RWPE2 (cell line): ENCODE measurements around the gene PTPRN2.
A peak's percentile ranks its signal among the peaks of the same experiment; 100 is the strongest.

Source experiments
- ATAC-seq: fragments of 200-7000 bp; cut with Tn5 transposase; 3 replicates; pipeline ENCODE4 v1.9.1; 2021; ENCODE audit warnings: low read depth
- DNase-seq: peaks from one replicate; pipeline ENCODE4 v3.0.0-alpha.2; 2020; ENCODE audit warnings: low spot score
- H3K27ac ChIP-seq: fragments of 450-650 bp; 2 replicates; pipeline ENCODE4 v1.5.1; 2017; ENCODE audit warnings: mild to moderate bottlenecking; ENCODE audit not compliant: poor library complexity, severe bottlenecking
- H3K27me3 ChIP-seq: fragments of 250-450 bp; sonication (Bioruptor Pico); 2 replicates; pipeline ENCODE4 v1.5.1; 2021; ENCODE audit warnings: mild to moderate bottlenecking, moderate library complexity; ENCODE audit not compliant: insufficient read depth, poor library complexity, severe bottlenecking
- H3K36me3 ChIP-seq: fragments of 250-450 bp; sonication (Bioruptor Pico); 2 replicates; pipeline ENCODE4 v1.5.1; 2020; ENCODE audit warnings: low read depth, mild to moderate bottlenecking, moderate library complexity
- H3K4me1 ChIP-seq: fragments of 250-450 bp; sonication (Bioruptor Pico); 2 replicates; pipeline ENCODE4 v1.5.1; 2021; ENCODE audit warnings: mild to moderate bottlenecking, moderate library complexity; ENCODE audit not compliant: insufficient read depth, poor library complexity, severe bottlenecking
- H3K4me3 ChIP-seq: fragments of 250-450 bp; sonication (Bioruptor Pico); 2 replicates; pipeline ENCODE4 v1.5.1; 2021; ENCODE audit warnings: mild to moderate bottlenecking, moderate library complexity; ENCODE audit not compliant: severe bottlenecking
- H3K9me3 ChIP-seq: fragments of 250-450 bp; sonication (Bioruptor Pico); 2 replicates; pipeline ENCODE4 v1.5.1; 2021; ENCODE audit warnings: mild to moderate bottlenecking, moderate library complexity; ENCODE audit not compliant: severe bottlenecking
- CTCF ChIP-seq: fragments of 450-650 bp; IDR thresholded peaks from one replicate; pipeline ENCODE4 v1.5.1; 2017; ENCODE audit warnings: mild to moderate bottlenecking, moderate library complexity; ENCODE audit not compliant: poor library complexity, severe bottlenecking

PTPRN2 gene

GRCh38 chr7:157529768-157530560, 1057.7 kb downstream of the PTPRN2 start:
- peaks cover 3% of the 10 kb centered on the region for H3K27me3 ChIP-seq
- H3K4me3 ChIP-seq: no peak overlapping the region
- no peaks in the 10 kb centered on the region for H3K36me3 ChIP-seq
- no peak overlapping the region for H3K27ac ChIP-seq
- H3K4me1 ChIP-seq: no peaks in the 10 kb centered on the region
- H3K9me3 ChIP-seq: peaks cover 4% of the 10 kb centered on the region
- ATAC-seq (no peak), DNase-seq (peak; percentile 23)
- TF ChIP-seq CTCF: no peak

GRCh38 chr7:157528785-157529341, 1058.8 kb downstream of the PTPRN2 start:
- H3K27me3 ChIP-seq: peaks cover 3% of the 10 kb centered on the region
- no peaks in the 10 kb centered on the region for H3K36me3 ChIP-seq
- H3K4me1 ChIP-seq: no peaks in the 10 kb centered on the region
- ATAC-seq (no peak), DNase-seq (peak; percentile 34)
- H3K9me3 ChIP-seq: peaks cover 4% of the 10 kb centered on the region
- no peak overlapping the region for H3K27ac ChIP-seq
- TF ChIP-seq CTCF: no peak
- H3K4me3 ChIP-seq: no peak overlapping the region

- Histone ChIP-seq H3K36me3 (no peaks in the 10 kb centered on the region), H3K9me3 (no peaks in the 10 kb centered on the region), H3K27ac (no peak overlapping the region), H3K4me1 (no peaks in the 10 kb centered on the region), H3K27me3 (peaks cover 3% of the 10 kb centered on the region), H3K4me3 (no peak overlapping the region)
- ATAC-seq: no peak
- DNase-seq: peak; percentile 43
- TF ChIP-seq CTCF: no peak
Measured at GRCh38 chr7:157527686-157528085, 1059.9 kb downstream of the PTPRN2 start.

- Histone ChIP-seq H3K36me3 (no peaks in the 10 kb centered on the region), H3K4me3 (no peak overlapping the region), H3K4me1 (no peaks in the 10 kb centered on the region), H3K27me3 (peaks cover 3% of the 10 kb centered on the region), H3K27ac (no peak overlapping the region), H3K9me3 (no peaks in the 10 kb centered on the region)
- ATAC-seq (no peak), DNase-seq (no peak)
- TF ChIP-seq CTCF: no peak
Measured at GRCh38 chr7:157526913-157527634, 1060.5 kb downstream of the PTPRN2 start.
